Hepatocyte (in vitro differentiated cells): ENCODE data around the gene ANO10. TPM values are rescaled to one million over a fixed set of nuclear protein-coding genes. Genes with fewer than 3 reads are reported as not detected.

Experiments
- DNase-seq: peaks from one replicate; pipeline ENCODE4 v3.0.0-alpha.2; 2016; ENCODE audit warnings: low spot score
- H2AFZ ChIP-seq: fragments of 200-600 bp; sonication (generic); 2 replicates; pipeline ENCODE4 v1.6.0; 2016; ENCODE audit warnings: antibody characterized with exemption, mild to moderate bottlenecking
- H3K27ac ChIP-seq: fragments of 200-600 bp; sonication (generic); 2 replicates; pipeline ENCODE4 v1.5.1; 2016; ENCODE audit warnings: mild to moderate bottlenecking
- H3K27me3 ChIP-seq: fragments of 200-600 bp; sonication (generic); 2 replicates; pipeline ENCODE4 v1.6.1; 2016
- H3K36me3 ChIP-seq: fragments of 200-600 bp; sonication (generic); replicated peaks from 2 replicates; pipeline ENCODE4 v1.5.1; 2016; ENCODE audit warnings: low read depth; ENCODE audit not compliant: insufficient read depth
- H3K4me1 ChIP-seq: fragments of 200-600 bp; sonication (generic); 2 replicates; pipeline ENCODE4 v1.5.1; 2016; ENCODE audit warnings: mild to moderate bottlenecking, moderate library complexity; ENCODE audit not compliant: insufficient read depth
- H3K4me2 ChIP-seq: fragments of 200-600 bp; sonication (generic); 2 replicates; pipeline ENCODE4 v1.6.0; 2016
- H3K4me3 ChIP-seq: fragments of 200-600 bp; sonication (generic); 2 replicates; pipeline ENCODE4 v1.5.1; 2016; ENCODE audit warnings: mild to moderate bottlenecking
- H3K79me2 ChIP-seq: fragments of 200-600 bp; sonication (generic); 2 replicates; pipeline ENCODE4 v1.6.0; 2017; ENCODE audit warnings: mild to moderate bottlenecking
- H3K9me2 ChIP-seq: fragments of 200-600 bp; sonication (generic); replicated peaks from 2 replicates; pipeline ENCODE4 v1.6.0; 2017; ENCODE audit warnings: mild to moderate bottlenecking; ENCODE audit not compliant: insufficient read depth
- H3K9me3 ChIP-seq: fragments of 200-600 bp; sonication (generic); 2 replicates; pipeline ENCODE4 v1.5.1; 2016; ENCODE audit warnings: low read depth, mild to moderate bottlenecking
- H4K20me1 ChIP-seq: fragments of 200-600 bp; sonication (generic); 2 replicates; pipeline ENCODE4 v1.6.0; 2016; ENCODE audit warnings: mild to moderate bottlenecking; ENCODE audit not compliant: insufficient read depth, poor library complexity, severe bottlenecking
- EZH2 ChIP-seq: fragments of 200-600 bp; sonication (generic); IDR thresholded peaks from 2 replicates; pipeline ENCODE4 v1.6.1; 2016; ENCODE audit warnings: antibody characterized with exemption, mild to moderate bottlenecking, borderline replicate concordance
- EZH2phosphoT487 ChIP-seq: fragments of 200-600 bp; sonication (generic); IDR thresholded peaks from one replicate; pipeline ENCODE4 v1.6.1; 2018; ENCODE audit warnings: antibody characterized with exemption, mild to moderate bottlenecking, low read depth, moderate library complexity; ENCODE audit not compliant: unreplicated experiment, severe bottlenecking
- WGBS: methylation state at CpG from one replicate; pipeline ENCODE4 v1.1.6; 2016; ENCODE audit warnings: low lambda C conversion rate; ENCODE audit errors: missing lambda C conversion rate; 5-methylcytosine and 5-hydroxymethylcytosine counted together
- polyA plus RNA-seq: library from polyadenylated mRNA; unstranded; fragments of >200 nt; fragmentation: Nextera tagmentation; extraction: Ambion mirVana; gene quantifications from 2 replicates; pipeline ENCODE4 v1.2.1, GENCODE V29; 2016
- total RNA-seq: library from RNA; depleted of rRNA; stranded (reverse); fragments of >200 nt; gene quantifications from 2 replicates; pipeline ENCODE4 v1.2.3, GENCODE V29; 2014
- TF ChIP-seq, protein P1 (sequence below): fragments of 200-600 bp; sonication (generic); IDR thresholded peaks from 2 replicates; pipeline ENCODE4 v1.5.1; 2016; ENCODE audit warnings: antibody characterized with exemption, mild to moderate bottlenecking; ENCODE audit not compliant: poor library complexity

The ANO10 gene
- total and polyA plus RNA-seq, 2 experiments from 2014 or later, result 28.5 to 33.5 TPM

DNA sequence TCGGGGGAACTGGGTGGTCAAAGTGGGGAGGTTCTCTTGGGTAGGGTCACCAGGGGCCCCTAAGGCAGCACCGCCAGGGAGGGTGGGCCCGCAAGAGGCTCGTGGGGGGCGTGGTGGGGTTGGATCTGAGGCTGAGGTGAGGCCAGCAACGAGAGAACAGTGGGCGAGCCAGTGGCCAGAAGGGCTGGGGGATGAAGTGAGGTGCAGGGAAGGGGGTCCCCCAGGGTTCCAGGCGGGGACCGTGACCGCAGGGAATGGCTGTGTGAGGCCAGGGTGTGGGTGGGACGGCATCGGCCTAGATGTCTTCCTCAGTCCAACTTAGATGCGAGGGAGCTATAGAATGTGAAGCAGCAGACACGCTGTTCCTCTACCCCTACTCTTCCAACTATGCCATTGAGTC, 257.3 kb downstream of the ANO10 start:
- no peaks in the 10 kb centered on the region for H3K79me2 ChIP-seq
- TF ChIP-seq EZH2 (no peak), EZH2phosphoT487 (no peak)
- TF ChIP-seq, protein P1, sequence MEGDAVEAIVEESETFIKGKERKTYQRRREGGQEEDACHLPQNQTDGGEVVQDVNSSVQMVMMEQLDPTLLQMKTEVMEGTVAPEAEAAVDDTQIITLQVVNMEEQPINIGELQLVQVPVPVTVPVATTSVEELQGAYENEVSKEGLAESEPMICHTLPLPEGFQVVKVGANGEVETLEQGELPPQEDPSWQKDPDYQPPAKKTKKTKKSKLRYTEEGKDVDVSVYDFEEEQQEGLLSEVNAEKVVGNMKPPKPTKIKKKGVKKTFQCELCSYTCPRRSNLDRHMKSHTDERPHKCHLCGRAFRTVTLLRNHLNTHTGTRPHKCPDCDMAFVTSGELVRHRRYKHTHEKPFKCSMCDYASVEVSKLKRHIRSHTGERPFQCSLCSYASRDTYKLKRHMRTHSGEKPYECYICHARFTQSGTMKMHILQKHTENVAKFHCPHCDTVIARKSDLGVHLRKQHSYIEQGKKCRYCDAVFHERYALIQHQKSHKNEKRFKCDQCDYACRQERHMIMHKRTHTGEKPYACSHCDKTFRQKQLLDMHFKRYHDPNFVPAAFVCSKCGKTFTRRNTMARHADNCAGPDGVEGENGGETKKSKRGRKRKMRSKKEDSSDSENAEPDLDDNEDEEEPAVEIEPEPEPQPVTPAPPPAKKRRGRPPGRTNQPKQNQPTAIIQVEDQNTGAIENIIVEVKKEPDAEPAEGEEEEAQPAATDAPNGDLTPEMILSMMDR, result no peak
- H3K9me3 ChIP-seq, result no peaks in the 10 kb centered on the region
- no peaks in the 10 kb centered on the region for H4K20me1 ChIP-seq
- no peak overlapping the region for H3K27ac ChIP-seq
- no peak overlapping the region for H3K4me3 ChIP-seq
- H2AFZ ChIP-seq, result no peak overlapping the region
- H3K27me3 ChIP-seq, result no peaks in the 10 kb centered on the region
- 100% methylated on average over 8 of the region's 14 CpGs for WGBS
- no peaks in the 10 kb centered on the region for H3K9me2 ChIP-seq
- no peak overlapping the region for H3K4me2 ChIP-seq
- H3K36me3 ChIP-seq, result no peaks in the 10 kb centered on the region
- no peaks in the 10 kb centered on the region for H3K4me1 ChIP-seq
- DNase-seq, result no peak

DNA sequence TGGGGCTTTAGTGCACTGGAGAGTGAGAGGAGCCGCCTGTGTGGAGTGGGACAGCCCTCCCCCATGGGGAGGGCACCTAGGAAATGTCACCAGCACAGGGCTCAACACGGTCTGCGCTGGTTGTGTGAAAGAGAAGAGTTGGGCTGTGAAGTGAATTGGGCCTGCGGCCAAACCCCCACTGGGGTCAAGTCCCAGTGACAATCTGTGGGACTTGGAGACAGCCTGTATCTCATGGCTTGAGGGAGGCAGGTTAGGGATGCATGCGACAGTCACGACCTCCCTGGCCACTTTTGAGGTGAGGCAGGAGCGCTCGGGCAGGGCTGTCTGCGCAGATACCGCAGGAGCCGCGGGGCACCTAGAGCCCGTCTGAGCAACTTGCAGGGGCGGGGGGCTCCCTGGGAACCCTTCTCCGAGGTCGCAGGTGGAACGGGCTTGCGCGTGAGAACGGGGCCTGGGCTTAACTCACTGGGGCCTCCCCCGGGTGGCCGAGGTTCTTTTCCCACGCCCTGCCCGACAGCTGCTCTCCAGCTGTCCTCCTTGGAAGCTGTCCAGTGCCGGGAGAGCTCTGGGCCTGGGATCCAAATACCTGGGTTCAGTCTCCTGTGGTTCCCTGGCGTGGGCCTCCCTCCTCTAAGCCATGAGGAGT, 258.1 kb downstream of the ANO10 start:
- Histone ChIP-seq H3K27ac (no peak overlapping the region), H3K36me3 (no peaks in the 10 kb centered on the region), H3K4me1 (no peaks in the 10 kb centered on the region), H3K9me3 (no peaks in the 10 kb centered on the region), H2AFZ (no peak overlapping the region), H3K27me3 (no peaks in the 10 kb centered on the region), H4K20me1 (no peaks in the 10 kb centered on the region), H3K4me3 (no peak overlapping the region), H3K9me2 (no peaks in the 10 kb centered on the region), H3K79me2 (no peaks in the 10 kb centered on the region), H3K4me2 (no peak overlapping the region)
- DNase-seq, result no peak
- TF ChIP-seq EZH2phosphoT487 (no peak), EZH2 (no peak)
- TF ChIP-seq, protein P1, result no peak
- WGBS, result 84% methylated on average over 26 of the region's 26 CpGs

DNA sequence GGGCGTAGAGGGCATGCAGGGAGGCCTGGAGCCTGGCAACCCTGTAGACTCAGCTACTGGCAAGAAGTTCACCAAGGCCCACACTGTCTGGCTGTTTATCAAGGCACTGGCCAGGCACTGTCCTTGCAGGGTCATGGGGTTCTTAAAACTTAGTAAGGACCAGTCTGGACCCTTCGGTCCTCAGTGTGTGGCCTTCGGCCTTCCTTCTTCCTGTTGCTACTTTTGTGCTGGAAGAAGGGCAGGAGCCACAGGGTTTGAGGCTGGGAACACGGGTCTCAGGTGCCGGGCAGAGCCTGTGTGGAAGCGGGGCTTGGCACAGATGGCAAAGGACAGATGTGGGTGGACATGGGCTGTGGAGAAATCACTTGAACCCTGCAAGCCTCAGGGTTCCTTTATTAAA, 258.9 kb downstream of the ANO10 start:
- H3K27me3 ChIP-seq, result no peaks in the 10 kb centered on the region
- H3K27ac ChIP-seq, result no peak overlapping the region
- no peaks in the 10 kb centered on the region for H3K9me3 ChIP-seq
- H3K36me3 ChIP-seq, result no peaks in the 10 kb centered on the region
- no peak overlapping the region for H3K4me3 ChIP-seq
- H3K4me1 ChIP-seq, result no peaks in the 10 kb centered on the region
- 94% methylated on average over 6 of the region's 6 CpGs for WGBS
- no peaks in the 10 kb centered on the region for H4K20me1 ChIP-seq
- TF ChIP-seq EZH2 (no peak), EZH2phosphoT487 (no peak)
- TF ChIP-seq, protein P1, result no peak
- H3K9me2 ChIP-seq, result no peaks in the 10 kb centered on the region
- no peak for DNase-seq
- H2AFZ ChIP-seq, result no peak overlapping the region
- H3K4me2 ChIP-seq, result no peak overlapping the region
- H3K79me2 ChIP-seq, result no peaks in the 10 kb centered on the region
